Bronchial epithelial cell (primary cell): ENCODE results near the gene BRME1. TPM values are rescaled to one million over a fixed set of nuclear protein-coding genes. Genes with fewer than 3 reads are reported as not detected.
"Not testable (repeated sequence)": the region's sequence is repeated elsewhere in the genome, so short reads cannot be mapped to it uniquely, and the experiment has no call there.

ENCODE experiments used
- DNase-seq: peaks from one replicate; pipeline ENCODE4 v3.0.0-alpha.2; 2010; ENCODE audit warnings: low read depth
- FAIRE-seq: peaks from 2 replicates; lab custom pipeline; 2011; peaks lifted over from hg19 to GRCh38; lab: Jason Lieb, UNC
- H3K27me3 ChIP-seq: 2 replicates; pipeline ENCODE4 v1.5.1; 2011; ENCODE audit warnings: low read length; ENCODE audit not compliant: control insufficient read depth, insufficient read depth
- H3K36me3 ChIP-seq: 2 replicates; pipeline ENCODE4 v1.5.1; 2011; ENCODE audit warnings: low read length; ENCODE audit not compliant: control insufficient read depth, insufficient read depth
- H3K4me3 ChIP-seq: 2 replicates; pipeline ENCODE4 v1.5.1; 2011; ENCODE audit warnings: mild to moderate bottlenecking, low read depth, low read length, control low read depth
- CTCF ChIP-seq: IDR thresholded peaks from 2 replicates; pipeline ENCODE4 v1.5.1; 2011; ENCODE audit warnings: mild to moderate bottlenecking, moderate library complexity, low read length, control low read depth, inconsistent platforms; ENCODE audit not compliant: insufficient read depth, severe bottlenecking
- total RNA-seq: library from RNA; depleted of rRNA; stranded (reverse); fragments of >200 nt; gene quantifications from 2 replicates; pipeline ENCODE4 v1.2.1, GENCODE V29; 2014

BRME1 gene
- total RNA-seq, 1 donor from 2014 or later = 0.26 TPM

- peak; percentile 93 for TF ChIP-seq CTCF
- peaks cover 7% of the 10 kb centered on the region for H3K27me3 ChIP-seq
- FAIRE-seq (no peak), DNase-seq (peak; percentile 78)
- no peaks in the 10 kb centered on the region for H3K36me3 ChIP-seq
- H3K4me3 ChIP-seq = peak overlapping the region; percentile 45
Observed at GRCh38 chr19:13861714-13862531, 44.0 kb downstream of the BRME1 start.

GRCh38 chr19:13861392-13861713 lies 44.6 kb downstream of the BRME1 start:
- no peak for DNase-seq
- no peak for FAIRE-seq

GRCh38 chr19:13860679-13861391 lies 45.1 kb downstream of the BRME1 start:
- Histone ChIP-seq H3K36me3 (no peaks in the 10 kb centered on the region), H3K27me3 (no peaks in the 10 kb centered on the region), H3K4me3 (no peak overlapping the region)
- DNase-seq (no peak), FAIRE-seq (no peak)
- TF ChIP-seq CTCF = no peak

More at GRCh38 chr19:13861392-13861713, 44.6 kb downstream of the BRME1 start:
- Histone ChIP-seq H3K4me3 (no peak overlapping the region), H3K36me3 (no peaks in the 10 kb centered on the region), H3K27me3 (peaks cover 5% of the 10 kb centered on the region)
- TF ChIP-seq CTCF = no peak

- Histone ChIP-seq H3K27me3 (no peaks in the 10 kb centered on the region), H3K36me3 (no peaks in the 10 kb centered on the region), H3K4me3 (no peak overlapping the region)
- FAIRE-seq (no peak), DNase-seq (no peak)
- TF ChIP-seq CTCF = no peak
Observed at GRCh38 chr19:13859361-13859880, 46.5 kb downstream of the BRME1 start.

- DNase-seq (no peak), FAIRE-seq (no peak)
- no peak for TF ChIP-seq CTCF
- no peak overlapping the region for H3K4me3 ChIP-seq
- no peaks in the 10 kb centered on the region for H3K27me3 ChIP-seq
- H3K36me3 ChIP-seq = no peaks in the 10 kb centered on the region
Observed at GRCh38 chr19:13856497-13856896, 49.4 kb downstream of the BRME1 start.

GRCh38 chr19:13852171-13852707 lies 53.7 kb downstream of the BRME1 start:
- not testable (repeated sequence) for H3K36me3 ChIP-seq, FAIRE-seq, H3K27me3 ChIP-seq, H3K4me3 ChIP-seq, DNase-seq

- not testable (repeated sequence) for FAIRE-seq, H3K36me3 ChIP-seq, H3K4me3 ChIP-seq, DNase-seq, H3K27me3 ChIP-seq
Observed at GRCh38 chr19:13851734-13852114, 54.2 kb downstream of the BRME1 start.
